CD4-positive, alpha-beta memory T cell (primary cell): ENCODE results near the gene IRX4. TPM values are rescaled to one million over a fixed set of nuclear protein-coding genes. Genes with fewer than 3 reads are reported as not detected.

Source experiments
- CTCF ChIA-PET: fragments of 350-600 bp; sonication (Branson Sonifier 250); formaldehyde crosslinking; loops from one replicate; lab custom pipeline; 2021; ENCODE audit warnings: inconsistent platforms; ENCODE audit not compliant: partially characterized antibody; lab: Charles Lee
- POLR2A ChIA-PET: fragments of 350-600 bp; sonication (Branson Sonifier 250); formaldehyde crosslinking; loops from one replicate; lab custom pipeline; 2021; ENCODE audit not compliant: partially characterized antibody; lab: Charles Lee
- DNase-seq, 5 donors: peaks; one replicate each; pipeline versions ENCODE4 v3.0.0 to v3.0.0-alpha.2; 2020 to 2022; ENCODE audit warnings: mixed read lengths in 1 of 5
- H3K27ac ChIP-seq: one replicate; pipeline ENCODE4 v1.7.0; 2013; ENCODE audit warnings: low read depth, low read length
- H3K27me3 ChIP-seq: 2 replicates; pipeline ENCODE4 v1.7.0; 2013; ENCODE audit warnings: mild to moderate bottlenecking, low read length, moderate library complexity; ENCODE audit not compliant: insufficient read depth
- H3K36me3 ChIP-seq: 2 replicates; pipeline ENCODE4 v1.7.0; 2013; ENCODE audit warnings: mild to moderate bottlenecking, low read length, moderate library complexity; ENCODE audit not compliant: insufficient read depth
- H3K4me1 ChIP-seq: 2 replicates; pipeline ENCODE4 v1.7.0; 2013; ENCODE audit warnings: mild to moderate bottlenecking, low read length, moderate library complexity; ENCODE audit not compliant: insufficient read depth
- H3K4me3 ChIP-seq, 2 donors: one replicate each; pipeline ENCODE4 v1.7.0; 2013; ENCODE audit warnings: low read length in 2 of 2, mild to moderate bottlenecking in 1 of 2
- H3K9me3 ChIP-seq, 2 donors: one replicate each; pipeline ENCODE4 v1.7.0; 2013; ENCODE audit warnings: low read length in 2 of 2, control low read depth in 1 of 2; ENCODE audit not compliant: control insufficient read depth in 1 of 2
- H3K27ac Mint-ChIP-seq, 7 donors: one replicate each; pipeline ENCODE4 v1.8.0; 2020 to 2021; ENCODE audit warnings: mixed read lengths in 7 of 7, mild to moderate bottlenecking in 6 of 7, inconsistent platforms in 3 of 7, moderate library complexity in 3 of 7
- H3K27me3 Mint-ChIP-seq, 2 donors: one replicate each; pipeline ENCODE4 v1.8.0; 2020 to 2021; ENCODE audit warnings: mixed read lengths in 2 of 2
- H3K36me3 Mint-ChIP-seq, 2 donors: one replicate each; pipeline ENCODE4 v1.8.0; 2020 to 2021; ENCODE audit warnings: mixed read lengths in 2 of 2, inconsistent platforms in 1 of 2, mild to moderate bottlenecking in 1 of 2
- H3K4me1 Mint-ChIP-seq, 4 donors: one replicate each; pipeline ENCODE4 v1.8.0; 2020 to 2021; ENCODE audit warnings: mixed read lengths in 4 of 4, mild to moderate bottlenecking in 1 of 4
- H3K4me3 Mint-ChIP-seq, 8 donors: one replicate each; pipeline ENCODE4 v1.8.0; 2020 to 2021; ENCODE audit warnings: mixed read lengths in 8 of 8, mild to moderate bottlenecking in 7 of 8, moderate library complexity in 6 of 8, inconsistent platforms in 3 of 8
- H3K9me3 Mint-ChIP-seq, 8 donors: one replicate each; pipeline ENCODE4 v1.8.0; 2020 to 2021; ENCODE audit warnings: mixed read lengths in 8 of 8, mild to moderate bottlenecking in 5 of 8, inconsistent platforms in 3 of 8, moderate library complexity in 1 of 8
- intact Hi-C: fragments of 100-400 bp; cut with micrococcal nuclease; formaldehyde crosslinking; loops from one replicate; pipeline ENCODE4 v1.15.1; 2023
- polyA plus RNA-seq, 2 donors: library from polyadenylated mRNA; unstranded; fragments of 300-500 nt; fragmentation: Illumina TruSeq; gene quantifications; one replicate each; pipeline ENCODE4 v1.2.3, GENCODE V29; 2021
- total RNA-seq, 2 experiments: library from RNA; stranded (reverse); gene quantifications; one replicate each; pipeline ENCODE4 v1.2.3, GENCODE V29; 2021

IRX4 gene
- total and polyA plus RNA-seq, 4 experiments from 2014 or later: not detected

GRCh38 chr5:1896602-1897376 is 14.1 kb upstream of the IRX4 start:
- POLR2A ChIA-PET: no interaction called here
- Histone ChIP-seq H3K9me3 (no peaks in the 10 kb centered on the region), H3K27me3 (no peaks in the 10 kb centered on the region), H3K4me3 (no peak overlapping the region), H3K36me3 (no peaks in the 10 kb centered on the region), H3K4me1 (no peaks in the 10 kb centered on the region), H3K27ac (no peak overlapping the region)
- intact Hi-C loops: no loop called here
- Mint-ChIP-seq H3K9me3 (peaks cover 0 to under 1% (median 0%) of the 10 kb centered on the region in 8 donors), H3K4me1 (no peaks in the 10 kb centered on the region), H3K27ac (no peak overlapping the region), H3K27me3 (peaks cover 19 to 24% of the 10 kb centered on the region in 2 donors), H3K36me3 (no peaks in the 10 kb centered on the region), H3K4me3 (no peak overlapping the region)
- CTCF ChIA-PET: no interaction called here
- no peak for DNase-seq

- DNase-seq: no peak
- no peak overlapping the region for H3K4me3 Mint-ChIP-seq
- CTCF ChIA-PET: no interaction called here
Measured at GRCh38 chr5:1895739-1896420, 13.2 kb upstream of the IRX4 start.

GRCh38 chr5:1894243-1894642 is 11.5 kb upstream of the IRX4 start:
- Histone ChIP-seq H3K36me3 (no peaks in the 10 kb centered on the region), H3K4me3 (no peak overlapping the region), H3K9me3 (no peaks in the 10 kb centered on the region), H3K27ac (no peak overlapping the region), H3K4me1 (no peaks in the 10 kb centered on the region), H3K27me3 (no peaks in the 10 kb centered on the region)
- POLR2A ChIA-PET: no interaction called here
- no peaks in the 10 kb centered on the region for H3K36me3 Mint-ChIP-seq
- no peaks in the 10 kb centered on the region for H3K4me1 Mint-ChIP-seq
- intact Hi-C loops: no loop called here
- peaks cover 21 to 30% of the 10 kb centered on the region in 2 donors for H3K27me3 Mint-ChIP-seq
- no peak overlapping the region for H3K4me3 Mint-ChIP-seq
- no peak for DNase-seq
- no peak overlapping the region for H3K27ac Mint-ChIP-seq
- no peaks in the 10 kb centered on the region for H3K9me3 Mint-ChIP-seq
- CTCF ChIA-PET: no interaction called here

More at GRCh38 chr5:1895739-1896420, 13.2 kb upstream of the IRX4 start:
- Mint-ChIP-seq H3K4me1 (no peaks in the 10 kb centered on the region), H3K36me3 (no peaks in the 10 kb centered on the region), H3K27ac (no peak overlapping the region), H3K9me3 (no peaks in the 10 kb centered on the region), H3K27me3 (peaks cover 15 to 25% of the 10 kb centered on the region in 2 donors)
- H3K4me1 ChIP-seq: no peaks in the 10 kb centered on the region
- H3K4me3 ChIP-seq: no peak overlapping the region
- H3K27me3 ChIP-seq: no peaks in the 10 kb centered on the region
- no peaks in the 10 kb centered on the region for H3K36me3 ChIP-seq
- POLR2A ChIA-PET: no interaction called here
- no peak overlapping the region for H3K27ac ChIP-seq
- H3K9me3 ChIP-seq: no peaks in the 10 kb centered on the region
- intact Hi-C loops: no loop called here

GRCh38 chr5:1893754-1894153 is 11.0 kb upstream of the IRX4 start:
- no peak overlapping the region for H3K27ac Mint-ChIP-seq
- ChIA-PET POLR2A (no interaction called here), CTCF (no interaction called here)
- intact Hi-C loops: no loop called here
- Histone ChIP-seq H3K9me3 (no peaks in the 10 kb centered on the region), H3K36me3 (no peaks in the 10 kb centered on the region), H3K27me3 (no peaks in the 10 kb centered on the region), H3K27ac (no peak overlapping the region), H3K4me3 (no peak overlapping the region), H3K4me1 (no peaks in the 10 kb centered on the region)
- H3K4me1 Mint-ChIP-seq: no peaks in the 10 kb centered on the region
- no peaks in the 10 kb centered on the region for H3K9me3 Mint-ChIP-seq
- no peaks in the 10 kb centered on the region for H3K36me3 Mint-ChIP-seq
- peaks cover 25 to 34% of the 10 kb centered on the region in 2 donors for H3K27me3 Mint-ChIP-seq
- no peak overlapping the region for H3K4me3 Mint-ChIP-seq
- DNase-seq: no peak

- Mint-ChIP-seq H3K27ac (no peak overlapping the region), H3K9me3 (no peaks in the 10 kb centered on the region), H3K27me3 (peaks cover 27 to 34% of the 10 kb centered on the region in 2 donors), H3K4me3 (no peak overlapping the region), H3K4me1 (peaks cover 0 to 4% (median under 1%) of the 10 kb centered on the region in 4 donors), H3K36me3 (no peaks in the 10 kb centered on the region)
- Histone ChIP-seq H3K27me3 (no peaks in the 10 kb centered on the region), H3K4me1 (no peaks in the 10 kb centered on the region), H3K36me3 (no peaks in the 10 kb centered on the region), H3K27ac (no peak overlapping the region), H3K4me3 (no peak overlapping the region), H3K9me3 (no peaks in the 10 kb centered on the region)
- CTCF ChIA-PET: no interaction called here
- intact Hi-C loops: no loop called here
- POLR2A ChIA-PET: no interaction called here
- DNase-seq: no peak
Measured at GRCh38 chr5:1892685-1893445, 10.1 kb upstream of the IRX4 start.

- Histone ChIP-seq H3K27ac (no peak overlapping the region), H3K4me3 (no peak overlapping the region), H3K27me3 (no peaks in the 10 kb centered on the region), H3K9me3 (no peaks in the 10 kb centered on the region), H3K36me3 (no peaks in the 10 kb centered on the region), H3K4me1 (no peaks in the 10 kb centered on the region)
- H3K36me3 Mint-ChIP-seq: no peaks in the 10 kb centered on the region
- intact Hi-C loops: no loop called here
- POLR2A ChIA-PET: no interaction called here
- H3K4me3 Mint-ChIP-seq: no peak overlapping the region
- H3K27ac Mint-ChIP-seq: no peak overlapping the region
- CTCF ChIA-PET: no interaction called here
- no peak for DNase-seq
- no peaks in the 10 kb centered on the region for H3K9me3 Mint-ChIP-seq
- peaks cover 27 to 34% of the 10 kb centered on the region in 2 donors for H3K27me3 Mint-ChIP-seq
- peaks cover 0 to 4% (median under 1%) of the 10 kb centered on the region in 4 donors for H3K4me1 Mint-ChIP-seq
Measured at GRCh38 chr5:1892211-1892610, 9.5 kb upstream of the IRX4 start.

GRCh38 chr5:1891391-1891790 is 8.7 kb upstream of the IRX4 start:
- no peak for DNase-seq
- Mint-ChIP-seq H3K36me3 (no peaks in the 10 kb centered on the region), H3K4me3 (no peak overlapping the region), H3K27me3 (peaks cover 27% of the 10 kb centered on the region in 2 donors), H3K27ac (no peak overlapping the region), H3K4me1 (peaks cover 0 to 4% (median under 1%) of the 10 kb centered on the region in 4 donors), H3K9me3 (no peaks in the 10 kb centered on the region)
- Histone ChIP-seq H3K4me1 (no peaks in the 10 kb centered on the region), H3K36me3 (no peaks in the 10 kb centered on the region), H3K9me3 (no peaks in the 10 kb centered on the region), H3K4me3 (no peak overlapping the region), H3K27ac (no peak overlapping the region), H3K27me3 (no peaks in the 10 kb centered on the region)
- ChIA-PET CTCF (no interaction called here), POLR2A (no interaction called here)
- intact Hi-C loops: no loop called here
